Mucosa of descending colon (tissue), 3 donors: Measurements from ENCODE around the gene OR14A16. TPM values are rescaled to one million over a fixed set of nuclear protein-coding genes. Genes with fewer than 3 reads are reported as not detected.

Experiments used
- ATAC-seq: fragments of 200-7000 bp; cut with Tn5 transposase; one replicate; pipeline ENCODE4 v1.9.1; 2020; ENCODE audit warnings: mild to moderate bottlenecking, moderate library complexity
- DNase-seq, 3 donors: peaks; one replicate each; pipeline ENCODE4 v3.0.0-alpha.2; 2020
- H3K36me3 ChIP-seq: fragments of 200-600 bp; one replicate; pipeline ENCODE4 v1.8.0; 2021; ENCODE audit warnings: low read depth, mild to moderate bottlenecking
- H3K4me1 ChIP-seq: fragments of 200-600 bp; one replicate; pipeline ENCODE4 v1.8.0; 2021; ENCODE audit warnings: low read depth, mild to moderate bottlenecking
- H3K4me3 ChIP-seq: fragments of 200-600 bp; one replicate; pipeline ENCODE4 v1.8.0; 2021; ENCODE audit warnings: mild to moderate bottlenecking
- H3K9me3 ChIP-seq: fragments of 200-600 bp; one replicate; pipeline ENCODE4 v1.8.0; 2021; ENCODE audit warnings: mild to moderate bottlenecking
- CTCF ChIP-seq: fragments of 200-600 bp; IDR thresholded peaks from one replicate; pipeline ENCODE4 v1.8.0; 2022; ENCODE audit warnings: antibody characterized with exemption, mild to moderate bottlenecking
- intact Hi-C, 2 donors: fragments of 100-400 bp; cut with DNase I in 1 of 2; cut with micrococcal nuclease in 1 of 2; formaldehyde crosslinking; loops; one replicate each; pipeline versions ENCODE4 v1.11.0 to v1.11.1; 2022; cut with DNase I, micrococcal nuclease
- total RNA-seq, 3 donors: library from RNA; stranded (reverse); fragmentation: NEBNext Ultra II Directional in 2 of 3; extraction: Animal tissue kit (Norgen Biotek cat#: 25700) in 2 of 3; gene quantifications; one replicate each; pipeline versions ENCODE4 v1.2.1 to v1.2.4, GENCODE V29; 2021 to 2023
- donor health status: DM: no; HTN: no; CAD: no; lungs with moderate emphysema.
- donor health status: DM: no; HTN: no; CAD: no.
- donor health status: DM: no; HTN: yes; CAD: no.

Gene OR14A16
- total RNA-seq, 3 donors from 2014 or later, result not detected

DNA sequence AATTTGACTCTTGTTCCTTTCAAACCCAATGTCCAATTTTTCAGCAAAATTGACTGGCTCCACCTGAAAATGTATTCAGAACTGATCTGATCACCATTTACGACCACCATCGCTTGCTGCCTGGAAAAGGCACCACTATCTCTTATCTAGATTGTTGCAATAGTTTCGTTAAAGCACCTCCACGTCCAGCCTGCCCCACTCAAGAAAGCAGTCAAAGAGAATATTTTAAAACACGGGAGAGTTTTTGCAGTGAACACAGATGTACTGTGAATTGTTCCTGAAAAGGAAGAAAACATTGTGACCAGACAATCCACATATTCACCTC, 21.7 kb upstream of the OR14A16 start:
- Histone ChIP-seq H3K4me1 (no peaks in the 10 kb centered on the region), H3K9me3 (no peaks in the 10 kb centered on the region), H3K36me3 (no peaks in the 10 kb centered on the region), H3K4me3 (no peak overlapping the region)
- intact Hi-C loops, result no loop called here
- TF ChIP-seq CTCF, result no peak
- ATAC-seq (no peak), DNase-seq (no peak)

GRCh38 chr1:247845011-247845692, 21.2 kb upstream of the OR14A16 start:
- TF ChIP-seq CTCF, result no peak
- DNase-seq, result no peak
- Histone ChIP-seq H3K9me3 (no peaks in the 10 kb centered on the region), H3K4me1 (no peaks in the 10 kb centered on the region), H3K36me3 (no peaks in the 10 kb centered on the region), H3K4me3 (no peak overlapping the region)
- intact Hi-C loops, result no loop called here
- no peak for ATAC-seq

GRCh38 chr1:247843411-247843810, 19.5 kb upstream of the OR14A16 start:
- intact Hi-C loops, result no loop called here
- no peak for TF ChIP-seq CTCF
- no peaks in the 10 kb centered on the region for H3K36me3 ChIP-seq
- no peak overlapping the region for H3K4me3 ChIP-seq
- no peaks in the 10 kb centered on the region for H3K9me3 ChIP-seq
- H3K4me1 ChIP-seq, result no peaks in the 10 kb centered on the region
- DNase-seq (no peak), ATAC-seq (no peak)

DNA sequence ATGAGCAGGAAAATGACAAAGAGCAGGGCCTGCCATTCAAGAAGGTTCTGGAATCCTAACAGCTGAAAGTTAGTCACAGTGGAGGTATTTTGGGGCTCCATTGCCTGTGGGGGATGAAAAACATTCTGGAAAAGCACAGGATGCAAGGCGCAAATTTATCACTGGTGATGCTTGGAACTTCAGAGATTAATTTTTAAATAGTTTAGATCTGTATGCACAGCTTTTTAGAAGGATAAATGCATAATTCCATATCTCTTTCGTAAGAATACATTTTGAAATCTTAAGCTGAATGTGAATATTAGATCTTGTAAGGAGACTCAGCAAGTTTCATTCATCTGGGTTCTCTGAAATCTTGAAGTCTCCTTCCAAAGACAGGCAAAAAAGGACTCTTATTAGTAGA, 17.9 kb upstream of the OR14A16 start, which contains the start of gene OR11L1:
OR11L1 (minus strand) TSS at position 101 of the 400 bp plus-strand sequence; CDS start at position 101, 0 bp downstream.
- no peak for TF ChIP-seq CTCF
- DNase-seq, result no peak
- no peaks in the 10 kb centered on the region for H3K4me1 ChIP-seq
- no peak within 1 kb of the TSS for H3K4me3 ChIP-seq
- H3K36me3 ChIP-seq, result no peaks in the 10 kb centered on the region
- ATAC-seq, result no peak
- no peaks in the 10 kb centered on the region for H3K9me3 ChIP-seq
- intact Hi-C loops, result no loop called here

DNA sequence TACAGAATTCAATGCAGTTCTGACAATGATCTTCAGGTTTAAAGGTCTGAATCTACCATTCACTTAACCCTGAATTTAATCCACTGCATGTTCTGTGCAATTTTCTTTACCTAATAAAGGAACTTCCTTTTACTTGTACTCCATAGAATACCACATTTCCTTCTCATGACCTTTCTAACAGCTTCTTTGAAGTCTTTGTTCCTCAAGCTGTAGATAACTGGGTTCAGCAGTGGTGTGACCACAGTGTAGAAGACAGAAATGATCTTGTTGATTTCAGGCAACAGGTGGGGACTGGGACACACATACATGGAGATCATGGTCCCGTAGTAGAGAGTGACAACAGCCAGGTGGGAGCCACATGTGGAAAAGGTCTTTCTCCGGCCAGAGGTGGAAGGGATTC, 16.9 kb upstream of the OR14A16 start:
- no peak for TF ChIP-seq CTCF
- ATAC-seq (no peak), DNase-seq (no peak)
- Histone ChIP-seq H3K4me1 (no peaks in the 10 kb centered on the region), H3K36me3 (no peaks in the 10 kb centered on the region), H3K4me3 (no peak overlapping the region), H3K9me3 (no peaks in the 10 kb centered on the region)
- intact Hi-C loops, result no loop called here

GRCh38 chr1:247833601-247834000, 9.7 kb upstream of the OR14A16 start:
- H3K36me3 ChIP-seq, result no peaks in the 10 kb centered on the region
- ATAC-seq, result no peak
- intact Hi-C loops, result loop anchor here in 1 of 2 donors (10.0 kb wide), 1 partner anchor 71 kb away; no protein-coding TSS in a partner anchor
- DNase-seq, result no peak
- H3K4me3 ChIP-seq, result no peak overlapping the region
- H3K4me1 ChIP-seq, result no peaks in the 10 kb centered on the region
- H3K9me3 ChIP-seq, result peaks cover 2% of the 10 kb centered on the region
- TF ChIP-seq CTCF, result no peak
